MM.1S (cell line): ENCODE measurements around the gene GFI1.

Experiments used
- DNase-seq: peaks from one replicate; pipeline ENCODE4 v3.0.0-alpha.2; 2015
- H2AFZ ChIP-seq: fragments of 300-600 bp; sonication (generic); 2 replicates; pipeline ENCODE4 v1.6.0; 2016; ENCODE audit warnings: antibody characterized with exemption, low read length
- H3F3A ChIP-seq: fragments of 300-600 bp; sonication (generic); 2 replicates; pipeline ENCODE4 v1.6.1; 2016; ENCODE audit warnings: mild to moderate bottlenecking, antibody characterized with exemption, low read length, moderate library complexity, mixed read lengths; ENCODE audit not compliant: insufficient read depth
- H3K27ac ChIP-seq: fragments of 300-600 bp; sonication (generic); 2 replicates; pipeline ENCODE4 v1.5.1; 2016; ENCODE audit warnings: mild to moderate bottlenecking, low read length
- H3K27me3 ChIP-seq: fragments of 300-600 bp; sonication (generic); replicated peaks from 2 replicates; pipeline ENCODE4 v1.6.0; 2016; ENCODE audit warnings: low read length; ENCODE audit not compliant: insufficient read depth
- H3K36me3 ChIP-seq: fragments of 300-600 bp; sonication (generic); replicated peaks from 2 replicates; pipeline ENCODE4 v1.6.1; 2016; ENCODE audit warnings: mild to moderate bottlenecking, low read length, mixed read lengths; ENCODE audit not compliant: insufficient read depth
- H3K4me1 ChIP-seq: fragments of 300-600 bp; sonication (generic); 2 replicates; pipeline ENCODE4 v1.6.1; 2016; ENCODE audit warnings: low read length, mixed read lengths
- H3K4me2 ChIP-seq: fragments of 300-600 bp; sonication (generic); 2 replicates; pipeline ENCODE4 v1.6.0; 2016; ENCODE audit warnings: low read depth, low read length
- H3K4me3 ChIP-seq: fragments of 300-600 bp; sonication (generic); 2 replicates; pipeline ENCODE4 v1.5.1; 2016; ENCODE audit warnings: low read length, mixed read lengths
- H3K79me2 ChIP-seq: fragments of 300-600 bp; sonication (generic); 2 replicates; pipeline ENCODE4 v1.6.1; 2016; ENCODE audit warnings: mixed run types, low read length, mixed read lengths
- H3K9ac ChIP-seq: fragments of 300-600 bp; sonication (generic); 2 replicates; pipeline ENCODE4 v1.6.1; 2016; ENCODE audit warnings: low read length, mixed read lengths
- H3K9me2 ChIP-seq: fragments of 300-600 bp; sonication (generic); replicated peaks from 2 replicates; pipeline ENCODE4 v1.6.1; 2016; ENCODE audit warnings: mild to moderate bottlenecking, low read length, mixed read lengths; ENCODE audit not compliant: insufficient read depth
- H3K9me3 ChIP-seq: fragments of 300-600 bp; sonication (generic); replicated peaks from 2 replicates; pipeline ENCODE4 v1.6.1; 2016; ENCODE audit warnings: mild to moderate bottlenecking, low read length, mixed read lengths; ENCODE audit not compliant: insufficient read depth
- H4K20me1 ChIP-seq: fragments of 300-600 bp; sonication (generic); 2 replicates; pipeline ENCODE4 v1.6.1; 2016; ENCODE audit warnings: mild to moderate bottlenecking, low read length, moderate library complexity, mixed read lengths; ENCODE audit not compliant: insufficient read depth
- CTCF ChIP-seq: fragments of 300-600 bp; sonication (generic); IDR thresholded peaks from 2 replicates; pipeline ENCODE4 v1.5.1; 2016; ENCODE audit warnings: antibody characterized with exemption, low read length, mixed read lengths
- EZH2 ChIP-seq: fragments of 300-600 bp; sonication (generic); optimal IDR thresholded peaks from 2 replicates; pipeline ENCODE3; 2017; ENCODE audit warnings: low read depth, mild to moderate bottlenecking, antibody characterized with exemption, low read length, mixed read lengths
- EZH2phosphoT487 ChIP-seq: fragments of 300-600 bp; sonication (generic); IDR thresholded peaks from 2 replicates; pipeline ENCODE4 v1.6.1; 2018; ENCODE audit warnings: antibody characterized with exemption, low read length

The GFI1 gene

GRCh38 chr1:92488832-92489231, 2.1 kb upstream of the GFI1 start:
- Histone ChIP-seq H3K79me2 (no peaks in the 10 kb centered on the region), H3K9me3 (no peaks in the 10 kb centered on the region), H3K4me2 (no peak overlapping the region), H4K20me1 (no peaks in the 10 kb centered on the region), H3F3A (peaks cover 39% of the 10 kb centered on the region), H3K9ac (no peak overlapping the region), H3K4me3 (no peak overlapping the region), H3K36me3 (no peaks in the 10 kb centered on the region), H3K9me2 (no peaks in the 10 kb centered on the region), H3K4me1 (0 out of 2 replicates have a peak, but pooled peaks cover 10% of the 10 kb centered on the region), H3K27me3 (no peaks in the 10 kb centered on the region), H2AFZ (no peak overlapping the region), H3K27ac (no peak overlapping the region)
- TF ChIP-seq CTCF (no peak), EZH2 (no peak), EZH2phosphoT487 (no peak)
- DNase-seq: no peak

- Histone ChIP-seq H3K9ac (no peak overlapping the region), H3K27me3 (no peaks in the 10 kb centered on the region), H2AFZ (no peak overlapping the region), H3F3A (peaks cover 41% of the 10 kb centered on the region), H3K36me3 (no peaks in the 10 kb centered on the region), H3K9me2 (no peaks in the 10 kb centered on the region), H3K4me2 (no peak overlapping the region), H3K27ac (no peak overlapping the region), H4K20me1 (no peaks in the 10 kb centered on the region), H3K9me3 (no peaks in the 10 kb centered on the region), H3K79me2 (peaks cover under 1% of the 10 kb centered on the region; the same call in 1 of the 2 replicates), H3K4me1 (0 out of 2 replicates have a peak, but pooled peaks cover 10% of the 10 kb centered on the region), H3K4me3 (no peak overlapping the region)
- no peak for TF ChIP-seq CTCF
- no peak for TF ChIP-seq EZH2
- no peak for TF ChIP-seq EZH2phosphoT487
- DNase-seq: no peak
Measured at GRCh38 chr1:92488416-92488815, 1.7 kb upstream of the GFI1 start.

- Histone ChIP-seq H3K27me3 (no peaks in the 10 kb centered on the region), H3K9ac (peak overlapping the region; percentile 96), H2AFZ (peak overlapping the region; percentile 61; the same call in 1 of the 2 replicates), H3K4me2 (peak overlapping the region; percentile 72), H3K36me3 (no peaks in the 10 kb centered on the region), H3K9me2 (no peaks in the 10 kb centered on the region), H3K4me1 (0 out of 2 replicates have a peak, but pooled peaks cover 10% of the 10 kb centered on the region), H3F3A (peaks cover 41% of the 10 kb centered on the region), H3K9me3 (no peaks in the 10 kb centered on the region), H3K27ac (peak overlapping the region; percentile 99; the same call in 1 of the 2 replicates), H3K79me2 (peaks cover 13% of the 10 kb centered on the region), H4K20me1 (no peaks in the 10 kb centered on the region), H3K4me3 (peak overlapping the region; percentile 63)
- DNase-seq: no peak
- TF ChIP-seq EZH2 (no peak), CTCF (no peak), EZH2phosphoT487 (no peak)
Measured at GRCh38 chr1:92487078-92487605, 417 bp upstream of the GFI1 start.
